C4-2B (cell line): ENCODE measurements around the gene ARHGEF4.

Source experiments
- H3K27ac ChIP-seq: fragments of 450-650 bp; 2 replicates; pipeline ENCODE4 v1.5.1; 2017
- ZFX ChIP-seq: fragments of 450-650 bp; IDR thresholded peaks from 2 replicates; pipeline ENCODE4 v1.6.1; 2017
- TF ChIP-seq, protein P1 (sequence below): fragments of 450-650 bp; conservative IDR thresholded peaks from 2 replicates; pipeline ENCODE4 v1.5.1; 2017; ENCODE audit warnings: mild to moderate bottlenecking

Gene ARHGEF4

DNA sequence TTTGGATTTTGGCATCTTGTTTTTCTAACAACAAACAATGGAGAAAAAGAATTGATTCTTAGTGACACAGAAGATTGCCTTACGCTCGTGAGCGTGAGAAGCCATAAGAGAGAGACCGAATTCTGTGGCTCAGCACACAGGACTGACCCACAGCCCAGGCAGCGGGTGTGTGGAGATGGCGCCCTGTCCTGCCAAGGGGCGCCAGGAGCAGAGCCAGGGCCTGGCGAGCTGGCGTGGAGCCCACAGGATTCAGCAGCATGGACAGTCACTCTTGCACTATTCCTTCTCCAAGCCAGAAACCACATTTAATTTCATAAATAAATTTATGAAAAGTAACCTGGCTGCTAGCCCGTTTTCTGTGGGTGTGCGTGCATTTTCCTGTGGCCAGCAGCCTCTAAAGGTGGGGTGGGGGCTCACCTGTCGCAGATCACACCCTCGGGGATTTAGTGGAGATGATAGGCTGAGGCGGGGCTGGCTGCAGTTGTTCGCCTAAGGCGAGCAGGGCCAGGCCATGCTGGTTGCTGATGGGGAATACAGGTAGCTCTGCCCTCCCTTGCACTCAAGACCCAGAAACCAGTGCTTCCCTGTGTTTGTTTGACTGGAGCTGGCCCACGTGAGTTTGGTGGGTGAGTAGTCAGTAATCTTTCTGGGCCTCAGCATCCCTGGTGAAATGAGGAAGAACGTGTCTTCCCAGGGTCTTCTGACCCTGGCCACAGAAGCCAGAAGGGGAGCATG is 210.4 kb downstream of the ARHGEF4 start:
- H3K27ac ChIP-seq = no peak overlapping the region
- no peak for TF ChIP-seq ZFX
- TF ChIP-seq, protein P1, sequence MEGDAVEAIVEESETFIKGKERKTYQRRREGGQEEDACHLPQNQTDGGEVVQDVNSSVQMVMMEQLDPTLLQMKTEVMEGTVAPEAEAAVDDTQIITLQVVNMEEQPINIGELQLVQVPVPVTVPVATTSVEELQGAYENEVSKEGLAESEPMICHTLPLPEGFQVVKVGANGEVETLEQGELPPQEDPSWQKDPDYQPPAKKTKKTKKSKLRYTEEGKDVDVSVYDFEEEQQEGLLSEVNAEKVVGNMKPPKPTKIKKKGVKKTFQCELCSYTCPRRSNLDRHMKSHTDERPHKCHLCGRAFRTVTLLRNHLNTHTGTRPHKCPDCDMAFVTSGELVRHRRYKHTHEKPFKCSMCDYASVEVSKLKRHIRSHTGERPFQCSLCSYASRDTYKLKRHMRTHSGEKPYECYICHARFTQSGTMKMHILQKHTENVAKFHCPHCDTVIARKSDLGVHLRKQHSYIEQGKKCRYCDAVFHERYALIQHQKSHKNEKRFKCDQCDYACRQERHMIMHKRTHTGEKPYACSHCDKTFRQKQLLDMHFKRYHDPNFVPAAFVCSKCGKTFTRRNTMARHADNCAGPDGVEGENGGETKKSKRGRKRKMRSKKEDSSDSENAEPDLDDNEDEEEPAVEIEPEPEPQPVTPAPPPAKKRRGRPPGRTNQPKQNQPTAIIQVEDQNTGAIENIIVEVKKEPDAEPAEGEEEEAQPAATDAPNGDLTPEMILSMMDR = no peak

DNA sequence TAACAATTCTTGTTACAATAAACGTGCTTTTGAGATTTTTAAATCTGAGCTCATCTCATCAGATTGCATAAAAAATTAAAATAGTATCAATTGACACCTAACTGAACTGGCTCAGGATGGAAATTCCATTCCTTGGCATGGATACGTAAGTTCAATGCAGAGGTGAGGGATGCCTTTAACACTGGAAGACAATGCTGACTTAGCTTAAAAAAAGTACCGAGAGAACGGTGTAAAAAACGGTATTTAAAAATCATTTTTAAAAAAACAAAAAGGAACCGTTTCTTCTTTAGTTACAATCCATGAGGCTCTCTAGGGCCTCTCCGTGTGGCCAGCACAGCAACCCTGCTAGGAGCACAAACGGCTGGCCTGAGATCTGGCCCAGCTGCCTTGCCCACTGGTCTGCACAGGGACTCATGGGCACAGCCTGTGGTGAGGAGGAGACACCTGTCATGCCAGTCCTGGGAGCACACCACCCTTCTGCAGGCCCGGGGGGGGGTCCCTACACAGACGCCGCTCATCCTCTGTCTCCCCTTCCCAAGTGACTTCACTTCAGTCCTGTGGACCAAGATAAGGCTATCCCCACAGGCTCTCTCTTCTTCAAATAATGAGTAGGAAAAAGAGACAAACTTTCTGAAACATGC is 211.3 kb downstream of the ARHGEF4 start:
- no peak for TF ChIP-seq ZFX

DNA sequence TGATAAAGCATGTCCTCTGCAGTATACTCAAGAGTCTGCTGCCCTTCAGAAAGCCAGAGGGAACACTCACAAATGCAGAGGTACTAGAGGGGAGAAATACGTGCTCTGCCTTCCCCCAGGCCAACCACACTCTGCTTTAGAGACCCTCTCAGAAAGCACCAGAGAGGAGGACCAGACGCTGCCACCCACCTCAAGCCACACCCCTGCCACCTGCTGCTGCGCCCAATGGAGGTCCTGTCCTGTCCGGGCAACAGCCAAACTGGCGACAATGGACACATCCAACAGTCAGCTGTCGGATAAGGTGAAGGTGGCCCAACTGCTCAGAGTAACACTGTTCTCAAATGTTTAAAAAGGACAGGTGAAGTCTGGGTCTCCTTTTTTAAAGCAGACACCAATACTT is 211.9 kb downstream of the ARHGEF4 start:
- H3K27ac ChIP-seq = no peak overlapping the region
- TF ChIP-seq, protein P1 = no peak
- TF ChIP-seq ZFX = no peak

More for the DNA sequence above, 211.3 kb downstream of the ARHGEF4 start:
- no peak overlapping the region for H3K27ac ChIP-seq

DNA sequence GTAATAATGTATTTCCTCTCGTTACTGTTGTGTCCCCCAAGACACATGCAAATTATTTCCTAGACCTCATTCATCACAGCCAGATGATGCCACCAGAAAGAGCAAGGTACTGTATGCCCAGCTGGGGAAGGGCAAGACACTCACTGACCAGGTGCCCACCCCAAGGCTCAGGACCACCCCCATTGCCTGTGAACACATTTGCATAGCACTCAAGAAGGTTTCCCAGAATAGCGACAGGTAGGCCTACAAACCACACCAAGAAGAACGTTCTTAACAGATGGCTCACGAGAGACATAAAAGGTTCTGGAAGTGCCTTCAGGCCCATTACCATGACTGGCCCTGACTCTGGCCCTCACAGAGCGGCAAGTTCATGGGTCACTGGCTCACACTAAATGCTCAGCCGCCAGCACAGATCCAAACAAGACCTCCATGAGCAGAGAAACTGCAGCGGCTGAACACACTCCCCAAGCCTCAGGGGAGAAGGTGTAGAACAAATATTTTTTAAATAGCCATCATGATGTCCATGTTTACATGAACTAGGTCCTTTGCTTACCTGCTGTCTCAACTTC is 212.5 kb downstream of the ARHGEF4 start:
- TF ChIP-seq, protein P1 = no peak
- no peak for TF ChIP-seq ZFX
- H3K27ac ChIP-seq = no peak overlapping the region

DNA sequence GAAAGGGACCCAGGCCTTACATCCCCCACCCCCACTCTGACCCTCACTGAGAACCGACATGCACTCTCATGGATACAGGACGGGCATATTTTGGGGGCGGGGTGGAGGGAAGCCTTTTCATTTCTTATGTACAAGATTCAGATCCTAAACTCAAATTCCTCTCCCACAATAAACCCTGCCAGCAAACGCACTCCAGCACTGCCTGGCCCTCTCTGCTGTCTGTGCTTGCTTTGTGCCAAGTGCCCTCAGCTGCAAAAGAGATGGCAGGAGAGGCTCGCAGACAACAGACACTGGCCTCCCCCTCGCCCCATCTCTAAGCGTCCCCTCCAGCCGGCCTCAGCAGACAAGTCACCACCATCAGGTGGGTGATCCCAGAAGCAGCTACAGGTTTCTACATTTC is 214.2 kb downstream of the ARHGEF4 start:
- TF ChIP-seq, protein P1 = no peak
- no peak for TF ChIP-seq ZFX
- no peak overlapping the region for H3K27ac ChIP-seq

DNA sequence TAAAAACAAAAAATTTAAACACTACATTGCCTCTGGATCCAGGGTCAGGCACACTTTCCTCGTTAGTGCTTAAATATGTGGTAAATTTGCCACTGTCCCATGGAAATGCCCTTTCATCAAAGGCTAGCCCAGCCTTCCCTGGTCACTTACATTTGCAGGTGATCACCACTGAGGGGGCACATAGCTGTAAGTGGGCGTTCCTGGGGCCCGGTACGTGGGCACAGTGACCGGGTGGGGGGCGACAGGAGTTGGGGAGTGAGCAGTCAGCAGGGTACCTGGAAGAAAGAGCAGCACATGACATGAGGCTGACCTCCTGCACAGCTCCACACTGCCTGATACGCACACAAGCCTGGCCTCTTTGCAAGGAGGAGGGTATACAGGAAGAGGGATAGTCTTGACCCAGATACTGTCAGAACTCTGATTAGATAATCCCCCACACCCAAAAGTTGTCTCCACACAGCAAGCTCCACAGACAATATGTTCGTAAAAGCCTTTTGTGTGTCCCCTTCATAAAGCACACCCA is 216.1 kb downstream of the ARHGEF4 start:
- H3K27ac ChIP-seq = no peak overlapping the region
- TF ChIP-seq, protein P1 = no peak
- no peak for TF ChIP-seq ZFX

DNA sequence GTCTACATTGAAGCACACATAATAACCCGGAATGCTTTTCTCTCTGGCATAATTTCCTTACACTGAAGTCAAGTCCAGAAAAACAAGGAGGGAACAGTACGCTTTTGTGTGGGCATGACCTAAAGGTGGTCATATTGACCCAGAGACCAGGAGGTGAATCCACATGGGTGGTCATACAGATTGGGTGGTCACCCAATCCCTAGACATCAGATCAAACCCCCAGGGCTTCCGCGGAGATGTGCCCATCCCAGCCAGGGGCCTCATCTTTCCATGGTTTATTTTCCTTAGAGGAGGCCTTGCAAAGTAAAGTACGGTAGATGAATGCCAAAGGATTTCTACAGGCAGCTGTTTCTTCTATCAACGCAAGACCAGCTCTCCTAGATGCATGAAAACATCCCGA is 217.8 kb downstream of the ARHGEF4 start:
- TF ChIP-seq, protein P1 = no peak
- TF ChIP-seq ZFX = no peak
- H3K27ac ChIP-seq = no peak overlapping the region
